OCI-LY7 (cell line): ENCODE data around the gene FBXO31.

Experiments
- CTCF ChIP-seq: fragments of 200-600 bp; sonication (generic); conservative IDR thresholded peaks from 2 replicates; pipeline ENCODE4 v1.5.1; 2014; ENCODE audit warnings: mild to moderate bottlenecking, antibody characterized with exemption, low read length, moderate library complexity, mixed read lengths
- EZH2phosphoT487 ChIP-seq: fragments of 200-600 bp; sonication (generic); IDR thresholded peaks from 2 replicates; pipeline ENCODE4 v1.6.1; 2018; ENCODE audit warnings: low read depth, borderline replicate concordance, mild to moderate bottlenecking, mixed run types, antibody characterized with exemption, low read length, moderate library complexity, mixed read lengths

- TF ChIP-seq CTCF (no peak), EZH2phosphoT487 (no peak)
These were observed 24.5 kb downstream of the FBXO31 start for GRCh38 chr16:87359121-87359520.
